IPS-NIHi7 (cell line): ENCODE data around the gene BRIP1.

Source experiments
- DNase-seq: peaks from one replicate; pipeline ENCODE4 v3.0.0; 2012; ENCODE audit warnings: mixed read lengths; ENCODE audit errors: extremely low spot score

Gene BRIP1

DNA sequence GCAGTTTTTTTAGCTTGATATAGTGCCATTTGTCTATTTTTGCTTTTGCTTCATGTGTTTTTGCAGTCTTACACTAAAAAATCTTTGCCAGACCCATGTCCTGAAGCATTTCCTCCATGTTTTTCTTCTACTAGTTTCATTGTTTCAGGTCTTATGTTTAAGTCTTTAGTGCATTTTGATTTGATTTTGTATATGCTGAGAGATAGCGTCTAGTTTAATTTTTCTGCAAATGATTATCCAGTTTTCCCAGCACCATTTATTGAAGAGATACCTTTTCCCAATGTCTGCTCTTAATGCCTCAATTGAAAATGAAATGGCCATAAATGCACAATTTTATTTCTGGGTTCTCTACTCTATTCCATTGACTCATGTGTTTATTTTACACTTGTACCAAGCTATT is 231.5 kb downstream of the BRIP1 start:
- DNase-seq = no peak
